ENCODE results near the gene MAIP1.

MAIP1 gene

GRCh38 chr2:199985625-199986207, 30.3 kb downstream of the MAIP1 start:
- no peak overlapping the region for H3K4me3 ChIP-seq (ENCODE audit: low read depth, low read length)
- H3K36me3 ChIP-seq (replicated peaks), result no peaks in the 10 kb centered on the region
- in situ Hi-C loops (cut with HindIII; ENCODE audit: low pct_ligation_motif_present, low sequenced_read_pairs), result loop anchor here (10.0 kb wide), 1 partner anchor 319 kb away; the partner anchor contains the start of gene SPATS2L
- H3K27ac ChIP-seq, result no peak overlapping the region
- TF ChIP-seq CTCF (IDR thresholded peaks at IDR 0.05; ENCODE audit: low read depth, low read length, missing control alignments), result peak; percentile 89
- no peaks in the 10 kb centered on the region for H3K27me3 ChIP-seq (replicated peaks)
- DNase-seq, result peak; percentile 66

GRCh38 chr2:199987586-199987985, 32.2 kb downstream of the MAIP1 start:
- TF ChIP-seq CTCF (IDR thresholded peaks at IDR 0.05; ENCODE audit: low read depth, low read length, missing control alignments), result no peak
- Histone ChIP-seq H3K27me3 (replicated peaks) (no peaks in the 10 kb centered on the region), H3K27ac (no peak overlapping the region), H3K36me3 (replicated peaks) (no peaks in the 10 kb centered on the region), H3K4me3 (ENCODE audit: low read depth, low read length) (no peak overlapping the region)
- DNase-seq, result no peak
- in situ Hi-C loops (cut with HindIII; ENCODE audit: low pct_ligation_motif_present, low sequenced_read_pairs), result loop anchor here (10.0 kb wide), 1 partner anchor 317 kb away; the partner anchor contains the start of gene SPATS2L

- H3K4me3 ChIP-seq (ENCODE audit: low read depth, low read length), result no peak overlapping the region
- H3K36me3 ChIP-seq (replicated peaks), result no peaks in the 10 kb centered on the region
- H3K27ac ChIP-seq, result no peak overlapping the region
- no peak for TF ChIP-seq CTCF (IDR thresholded peaks at IDR 0.05; ENCODE audit: low read depth, low read length, missing control alignments)
- in situ Hi-C loops (cut with HindIII; ENCODE audit: low pct_ligation_motif_present, low sequenced_read_pairs), result loop anchor here (10.0 kb wide), 1 partner anchor 317 kb away; the partner anchor contains the start of gene SPATS2L
- no peaks in the 10 kb centered on the region for H3K27me3 ChIP-seq (replicated peaks)
- DNase-seq, result peak; percentile 42
These were observed 32.8 kb downstream of the MAIP1 start for GRCh38 chr2:199988151-199988550.

GRCh38 chr2:199989822-199990221, 34.4 kb downstream of the MAIP1 start:
- DNase-seq, result no peak
- no peaks in the 10 kb centered on the region for H3K36me3 ChIP-seq (replicated peaks)
- in situ Hi-C loops (cut with HindIII; ENCODE audit: low pct_ligation_motif_present, low sequenced_read_pairs), result loop anchor here (10.0 kb wide), 1 partner anchor 315 kb away; the partner anchor contains the start of gene SPATS2L

GRCh38 chr2:199991691-199992090, 36.3 kb downstream of the MAIP1 start:
- in situ Hi-C loops (cut with HindIII; ENCODE audit: low pct_ligation_motif_present, low sequenced_read_pairs), result no loop called here

More at GRCh38 chr2:199989822-199990221, 34.4 kb downstream of the MAIP1 start:
- TF ChIP-seq CTCF (IDR thresholded peaks at IDR 0.05; ENCODE audit: low read depth, low read length, missing control alignments), result no peak
- no peak overlapping the region for H3K4me3 ChIP-seq (ENCODE audit: low read depth, low read length)
- H3K27ac ChIP-seq, result no peak overlapping the region
- H3K27me3 ChIP-seq (replicated peaks), result no peaks in the 10 kb centered on the region

More at GRCh38 chr2:199991691-199992090, 36.3 kb downstream of the MAIP1 start:
- Histone ChIP-seq H3K36me3 (replicated peaks) (no peaks in the 10 kb centered on the region), H3K27me3 (replicated peaks) (no peaks in the 10 kb centered on the region), H3K4me3 (ENCODE audit: low read depth, low read length) (no peak overlapping the region), H3K27ac (no peak overlapping the region)
- DNase-seq, result no peak
- TF ChIP-seq CTCF (IDR thresholded peaks at IDR 0.05; ENCODE audit: low read depth, low read length, missing control alignments), result no peak

Data from brain microvascular endothelial cell (primary cell).